ENCODE results near the gene ZDHHC1. TPM values are rescaled to one million over a fixed set of nuclear protein-coding genes. Genes with fewer than 3 reads are reported as not detected.

The ZDHHC1 gene
- total RNA-seq, 4 donors from 2014 or later = 3.5 to 14.5 (median 6.3) TPM

GRCh38 chr16:67425580-67425979 lies 9.3 kb upstream of the ZDHHC1 start:
- H3K9me3 ChIP-seq = no peaks in the 10 kb centered on the region
- H3K4me1 ChIP-seq = peaks cover 0 to 11% (median 6%) of the 10 kb centered on the region in 4 donors
- no peaks in the 10 kb centered on the region for H3K36me3 ChIP-seq
- TF ChIP-seq POLR2A (IDR thresholded peaks at IDR 0.05) (no peak), CTCF (IDR thresholded peaks at IDR 0.05) (no peak)
- H3K27ac ChIP-seq = no peak overlapping the region
- no peak overlapping the region for H3K4me3 ChIP-seq
- DNase-seq = no peak
- no peaks in the 10 kb centered on the region for H3K27me3 ChIP-seq

- Histone ChIP-seq H3K27ac (no peak overlapping the region), H3K9me3 (no peaks in the 10 kb centered on the region), H3K4me1 (peaks cover 0 to 11% (median 4%) of the 10 kb centered on the region in 4 donors), H3K36me3 (no peaks in the 10 kb centered on the region), H3K4me3 (no peak overlapping the region), H3K27me3 (no peaks in the 10 kb centered on the region)
- DNase-seq = no peak
- TF ChIP-seq CTCF (IDR thresholded peaks at IDR 0.05) = no peak
- no peak for TF ChIP-seq POLR2A (IDR thresholded peaks at IDR 0.05)
Measured at GRCh38 chr16:67425061-67425460, 8.8 kb upstream of the ZDHHC1 start.

GRCh38 chr16:67424261-67424615 lies 8.0 kb upstream of the ZDHHC1 start:
- TF ChIP-seq CTCF (IDR thresholded peaks at IDR 0.05) (no peak), POLR2A (IDR thresholded peaks at IDR 0.05) (no peak)
- Histone ChIP-seq H3K27ac (no peak overlapping the region), H3K4me3 (no peak overlapping the region), H3K4me1 (peaks cover 0 to 11% (median 4%) of the 10 kb centered on the region in 4 donors), H3K36me3 (no peaks in the 10 kb centered on the region), H3K27me3 (no peaks in the 10 kb centered on the region), H3K9me3 (no peaks in the 10 kb centered on the region)
- no peak for DNase-seq

GRCh38 chr16:67423611-67424260 lies 7.5 kb upstream of the ZDHHC1 start:
- no peaks in the 10 kb centered on the region for H3K36me3 ChIP-seq
- TF ChIP-seq CTCF (IDR thresholded peaks at IDR 0.05) (no peak), POLR2A (IDR thresholded peaks at IDR 0.05) (no peak)

GRCh38 chr16:67423015-67423414 lies 6.7 kb upstream of the ZDHHC1 start:
- Histone ChIP-seq H3K4me1 (no peaks in the 10 kb centered on the region), H3K27me3 (no peaks in the 10 kb centered on the region), H3K9me3 (no peaks in the 10 kb centered on the region), H3K27ac (no peak overlapping the region), H3K36me3 (no peaks in the 10 kb centered on the region), H3K4me3 (no peak overlapping the region)
- no peak for DNase-seq
- TF ChIP-seq CTCF (IDR thresholded peaks at IDR 0.05) (no peak), POLR2A (IDR thresholded peaks at IDR 0.05) (no peak)

More at GRCh38 chr16:67423611-67424260, 7.5 kb upstream of the ZDHHC1 start:
- Histone ChIP-seq H3K4me1 (peaks cover 0 to 6% (median 3%) of the 10 kb centered on the region in 4 donors), H3K9me3 (no peaks in the 10 kb centered on the region), H3K27me3 (no peaks in the 10 kb centered on the region), H3K27ac (no peak overlapping the region), H3K4me3 (no peak overlapping the region)
- DNase-seq = no peak

Data from Peyer's patch (tissue), 4 donors.